ENCODE data around the gene ZNF646.

DNA sequence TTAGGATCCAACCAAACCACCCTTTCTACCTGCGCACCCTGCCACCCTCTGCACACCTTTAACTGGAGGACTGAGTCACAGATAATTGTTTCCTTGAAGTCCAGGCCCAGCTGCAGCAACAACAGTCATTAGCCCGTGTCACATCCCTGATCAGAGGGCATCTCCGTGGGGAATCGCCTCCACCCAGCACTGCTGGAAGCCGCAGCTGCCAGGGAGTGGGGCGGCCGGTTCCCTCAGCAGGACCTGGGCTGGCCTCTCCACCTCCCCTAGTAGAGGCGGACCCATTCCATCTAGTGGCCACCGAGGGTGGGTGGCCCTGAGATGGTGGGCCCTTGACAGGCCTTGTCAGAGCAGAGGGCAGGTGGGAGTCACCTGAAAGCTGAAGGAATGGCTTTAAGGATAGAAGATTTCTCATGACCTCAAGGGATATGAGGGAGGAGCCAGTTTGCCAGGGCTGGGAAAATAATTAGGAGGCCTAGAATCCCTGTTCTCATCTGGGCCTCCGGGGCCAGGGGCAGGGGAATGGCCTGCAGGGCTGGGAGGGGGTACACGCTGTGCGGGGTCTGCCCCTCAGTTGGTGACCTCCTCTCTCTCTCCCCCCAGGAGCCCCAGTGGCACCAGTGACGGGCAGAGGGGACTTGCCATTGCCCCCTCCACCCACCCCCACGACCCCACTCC lies 8.3 kb downstream of the ZNF646 start:
- no peak for TF ChIP-seq IKZF1 (IDR thresholded peaks at IDR 0.05)
- no peak for TF ChIP-seq RAD21 (CRISPR knock-in tag; IDR thresholded peaks at IDR 0.05)
- no peak for TF ChIP-seq KDM1A (CRISPR knock-in tag; IDR thresholded peaks at IDR 0.05)
- TF ChIP-seq, protein P1, sequence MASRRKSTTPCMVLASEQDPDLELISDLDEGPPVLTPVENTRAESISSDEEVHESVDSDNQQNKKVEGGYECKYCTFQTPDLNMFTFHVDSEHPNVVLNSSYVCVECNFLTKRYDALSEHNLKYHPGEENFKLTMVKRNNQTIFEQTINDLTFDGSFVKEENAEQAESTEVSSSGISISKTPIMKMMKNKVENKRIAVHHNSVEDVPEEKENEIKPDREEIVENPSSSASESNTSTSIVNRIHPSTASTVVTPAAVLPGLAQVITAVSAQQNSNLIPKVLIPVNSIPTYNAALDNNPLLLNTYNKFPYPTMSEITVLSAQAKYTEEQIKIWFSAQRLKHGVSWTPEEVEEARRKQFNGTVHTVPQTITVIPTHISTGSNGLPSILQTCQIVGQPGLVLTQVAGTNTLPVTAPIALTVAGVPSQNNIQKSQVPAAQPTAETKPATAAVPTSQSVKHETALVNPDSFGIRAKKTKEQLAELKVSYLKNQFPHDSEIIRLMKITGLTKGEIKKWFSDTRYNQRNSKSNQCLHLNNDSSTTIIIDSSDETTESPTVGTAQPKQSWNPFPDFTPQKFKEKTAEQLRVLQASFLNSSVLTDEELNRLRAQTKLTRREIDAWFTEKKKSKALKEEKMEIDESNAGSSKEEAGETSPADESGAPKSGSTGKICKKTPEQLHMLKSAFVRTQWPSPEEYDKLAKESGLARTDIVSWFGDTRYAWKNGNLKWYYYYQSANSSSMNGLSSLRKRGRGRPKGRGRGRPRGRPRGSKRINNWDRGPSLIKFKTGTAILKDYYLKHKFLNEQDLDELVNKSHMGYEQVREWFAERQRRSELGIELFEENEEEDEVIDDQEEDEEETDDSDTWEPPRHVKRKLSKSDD (CRISPR knock-in tag; IDR thresholded peaks at IDR 0.05; ENCODE audit: low read depth), result no peak
- no peak for TF ChIP-seq ZBTB1 (CRISPR knock-in tag; IDR thresholded peaks at IDR 0.05; ENCODE audit: borderline replicate concordance)
- no peak for TF ChIP-seq POLR2AphosphoS5 (IDR thresholded peaks at IDR 0.05; ENCODE audit: low read depth, low read length)
- TF ChIP-seq RBM39 (IDR thresholded peaks at IDR 0.05; ENCODE audit: low read depth, low read length, poor library complexity, severe bottlenecking), result no peak
- TF ChIP-seq RELA (CRISPR knock-in tag; IDR thresholded peaks at IDR 0.05), result no peak
- TF ChIP-seq EZH2 (conservative IDR thresholded peaks at IDR 0.05; ENCODE audit: low read depth, low read length), result no peak
- TF ChIP-seq MIER2 (CRISPR knock-in tag; IDR thresholded peaks at IDR 0.05), result no peak
- TF ChIP-seq RNF2 (conservative IDR thresholded peaks at IDR 0.05; ENCODE audit: low read depth), result no peak
- TF ChIP-seq ARHGAP35 (CRISPR knock-in tag; IDR thresholded peaks at IDR 0.05; ENCODE audit: borderline replicate concordance), result no peak
